HEK293 (cell line): Measurements from ENCODE around the gene RNF224.

Experiments used
- ZNF211 ChIP-seq: fragments of 450-650 bp; formaldehyde crosslinking; IDR thresholded peaks from 2 replicates; pipeline ENCODE4 v1.5.1; 2016; ENCODE audit warnings: low read depth, missing biosample characterization, missing genetic modification characterization
- TF ChIP-seq, protein P1 (sequence below): fragments of 450-650 bp; formaldehyde crosslinking; IDR thresholded peaks from 2 replicates; pipeline ENCODE4 v1.5.1; 2016; ENCODE audit warnings: missing biosample characterization, missing genetic modification characterization

DNA sequence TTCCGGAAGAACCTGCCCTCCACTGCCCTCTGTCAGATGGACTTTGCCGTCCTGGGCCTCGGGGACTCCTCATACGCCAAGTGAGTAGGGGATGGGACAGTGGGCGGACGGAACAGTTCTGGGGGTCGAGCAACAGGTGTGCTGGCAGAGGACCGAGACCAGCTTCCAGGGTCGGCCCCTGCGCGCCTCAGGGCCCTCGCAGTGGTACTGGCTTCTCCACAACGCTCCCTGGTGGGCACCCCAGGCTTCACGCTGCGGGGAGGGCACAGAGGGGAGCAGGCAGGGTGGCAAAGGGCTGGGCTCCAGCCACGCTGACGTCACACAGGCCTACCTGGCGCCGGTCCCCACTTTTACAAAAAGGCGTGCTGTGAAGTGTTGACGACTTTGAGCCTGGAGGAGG lies 14.8 kb upstream of the RNF224 start:
- TF ChIP-seq ZNF211 (tag by site-specific recombination) = no peak
- TF ChIP-seq, protein P1, sequence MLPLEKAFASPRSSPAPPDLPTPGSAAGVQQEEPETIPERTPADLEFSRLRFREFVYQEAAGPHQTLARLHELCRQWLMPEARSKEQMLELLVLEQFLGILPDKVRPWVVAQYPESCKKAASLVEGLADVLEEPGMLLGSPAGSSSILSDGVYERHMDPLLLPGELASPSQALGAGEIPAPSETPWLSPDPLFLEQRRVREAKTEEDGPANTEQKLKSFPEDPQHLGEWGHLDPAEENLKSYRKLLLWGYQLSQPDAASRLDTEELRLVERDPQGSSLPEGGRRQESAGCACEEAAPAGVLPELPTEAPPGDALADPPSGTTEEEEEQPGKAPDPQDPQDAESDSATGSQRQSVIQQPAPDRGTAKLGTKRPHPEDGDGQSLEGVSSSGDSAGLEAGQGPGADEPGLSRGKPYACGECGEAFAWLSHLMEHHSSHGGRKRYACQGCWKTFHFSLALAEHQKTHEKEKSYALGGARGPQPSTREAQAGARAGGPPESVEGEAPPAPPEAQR (tag by site-specific recombination) = no peak
